DND-41 (cell line): ENCODE measurements around the gene ASIC5.
"Not testable (repeated sequence)": the region's sequence is repeated elsewhere in the genome, so short reads cannot be mapped to it uniquely, and the experiment has no call there.

Source experiments
- ATAC-seq: fragments of 200-7000 bp; cut with Tn5 transposase; 3 replicates; pipeline ENCODE4 v1.9.1; 2021; ENCODE audit warnings: low read depth; ENCODE audit not compliant: insufficient read depth
- DNase-seq: peaks from one replicate; pipeline ENCODE4 v3.0.0-alpha.2; 2020
- H2AFZ ChIP-seq: 2 replicates; pipeline ENCODE4 v1.6.0; 2012; ENCODE audit warnings: low read depth, low read length
- H3K27ac ChIP-seq: 2 replicates; pipeline ENCODE4 v1.5.1; 2012; ENCODE audit warnings: low read length, inconsistent platforms
- H3K27me3 ChIP-seq: fragments of 200-600 bp; sonication (generic); 2 replicates; pipeline ENCODE4 v1.6.0; 2012; ENCODE audit warnings: low read length, mild to moderate bottlenecking, inconsistent platforms; ENCODE audit not compliant: insufficient read depth, poor library complexity
- H3K36me3 ChIP-seq: 2 replicates; pipeline ENCODE4 v1.5.1; 2012; ENCODE audit warnings: low read length, inconsistent platforms; ENCODE audit not compliant: insufficient read depth
- H3K4me1 ChIP-seq: 2 replicates; pipeline ENCODE4 v1.5.1; 2012; ENCODE audit warnings: mild to moderate bottlenecking, low read length; ENCODE audit not compliant: insufficient read depth
- H3K4me2 ChIP-seq: 2 replicates; pipeline ENCODE4 v1.6.0; 2012; ENCODE audit warnings: mild to moderate bottlenecking, moderate library complexity, low read length, inconsistent platforms; ENCODE audit not compliant: insufficient read depth
- H3K4me3 ChIP-seq, 2 experiments: fragments of 200-600 bp in 1 of 2; shearing (Covaris generic) in 1 of 2; 2 replicates each; pipeline ENCODE4 v1.5.1; 2012 to 2016; ENCODE audit warnings: inconsistent platforms in 2 of 2, low read length in 2 of 2, mild to moderate bottlenecking in 2 of 2, low read depth in 1 of 2, moderate library complexity in 1 of 2
- H3K79me2 ChIP-seq: 2 replicates; pipeline ENCODE4 v1.6.0; 2012; ENCODE audit warnings: low read length, inconsistent platforms; ENCODE audit not compliant: insufficient read depth
- H3K9ac ChIP-seq: 2 replicates; pipeline ENCODE4 v1.6.0; 2012; ENCODE audit warnings: low read depth, mild to moderate bottlenecking, inconsistent platforms, low read length, moderate library complexity
- H3K9me3 ChIP-seq: 2 replicates; pipeline ENCODE4 v1.5.1; 2012; ENCODE audit warnings: low read length, moderate library complexity, mild to moderate bottlenecking, inconsistent platforms; ENCODE audit not compliant: insufficient read depth, severe bottlenecking
- H4K20me1 ChIP-seq: 2 replicates; pipeline ENCODE4 v1.6.0; 2012; ENCODE audit warnings: low read length; ENCODE audit not compliant: insufficient read depth
- EZH2 ChIP-seq: IDR thresholded peaks from 3 replicates; pipeline ENCODE4 v1.6.1; 2012; ENCODE audit warnings: borderline replicate concordance, low read depth, mild to moderate bottlenecking, moderate library complexity, low read length, inconsistent platforms; ENCODE audit not compliant: severe bottlenecking
- TF ChIP-seq, protein P1 (sequence below): IDR thresholded peaks from 2 replicates; pipeline ENCODE4 v1.5.1; 2012; ENCODE audit warnings: borderline replicate concordance, low read length, moderate library complexity, mild to moderate bottlenecking; ENCODE audit not compliant: poor library complexity, severe bottlenecking; ENCODE audit errors: extremely low read depth

ASIC5 gene

DNA sequence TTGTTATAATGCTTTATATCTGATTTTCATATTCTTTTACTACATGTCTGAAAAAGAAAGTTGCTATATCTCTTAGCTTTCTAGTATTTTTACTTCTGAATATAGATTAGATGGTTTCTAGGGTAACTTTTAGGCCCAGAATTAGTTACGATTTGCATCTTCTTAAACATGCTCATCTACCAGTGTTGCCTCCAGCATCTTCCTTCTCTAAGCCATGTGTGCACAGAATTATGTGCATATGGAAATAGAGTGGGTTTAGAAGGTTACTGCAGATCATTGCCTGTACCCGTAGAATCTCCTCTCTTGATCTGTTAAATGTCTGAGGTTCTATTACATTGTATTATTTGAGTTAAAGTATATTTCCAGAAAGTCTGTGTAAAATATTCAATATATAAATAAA lies 34.9 kb upstream of the ASIC5 start:
- H3K27ac ChIP-seq: no peak overlapping the region
- no peaks in the 10 kb centered on the region for H3K27me3 ChIP-seq
- no peak overlapping the region for H3K4me2 ChIP-seq
- H2AFZ ChIP-seq: no peak overlapping the region
- no peak overlapping the region for H3K9ac ChIP-seq
- no peaks in the 10 kb centered on the region for H3K36me3 ChIP-seq
- no peak overlapping the region for H3K4me3 ChIP-seq
- no peaks in the 10 kb centered on the region for H4K20me1 ChIP-seq
- no peaks in the 10 kb centered on the region for H3K4me1 ChIP-seq
- ATAC-seq (no peak), DNase-seq (no peak)
- TF ChIP-seq EZH2: no peak
- TF ChIP-seq, protein P1, sequence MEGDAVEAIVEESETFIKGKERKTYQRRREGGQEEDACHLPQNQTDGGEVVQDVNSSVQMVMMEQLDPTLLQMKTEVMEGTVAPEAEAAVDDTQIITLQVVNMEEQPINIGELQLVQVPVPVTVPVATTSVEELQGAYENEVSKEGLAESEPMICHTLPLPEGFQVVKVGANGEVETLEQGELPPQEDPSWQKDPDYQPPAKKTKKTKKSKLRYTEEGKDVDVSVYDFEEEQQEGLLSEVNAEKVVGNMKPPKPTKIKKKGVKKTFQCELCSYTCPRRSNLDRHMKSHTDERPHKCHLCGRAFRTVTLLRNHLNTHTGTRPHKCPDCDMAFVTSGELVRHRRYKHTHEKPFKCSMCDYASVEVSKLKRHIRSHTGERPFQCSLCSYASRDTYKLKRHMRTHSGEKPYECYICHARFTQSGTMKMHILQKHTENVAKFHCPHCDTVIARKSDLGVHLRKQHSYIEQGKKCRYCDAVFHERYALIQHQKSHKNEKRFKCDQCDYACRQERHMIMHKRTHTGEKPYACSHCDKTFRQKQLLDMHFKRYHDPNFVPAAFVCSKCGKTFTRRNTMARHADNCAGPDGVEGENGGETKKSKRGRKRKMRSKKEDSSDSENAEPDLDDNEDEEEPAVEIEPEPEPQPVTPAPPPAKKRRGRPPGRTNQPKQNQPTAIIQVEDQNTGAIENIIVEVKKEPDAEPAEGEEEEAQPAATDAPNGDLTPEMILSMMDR: no peak
- H3K79me2 ChIP-seq: no peaks in the 10 kb centered on the region
- no peaks in the 10 kb centered on the region for H3K9me3 ChIP-seq

DNA sequence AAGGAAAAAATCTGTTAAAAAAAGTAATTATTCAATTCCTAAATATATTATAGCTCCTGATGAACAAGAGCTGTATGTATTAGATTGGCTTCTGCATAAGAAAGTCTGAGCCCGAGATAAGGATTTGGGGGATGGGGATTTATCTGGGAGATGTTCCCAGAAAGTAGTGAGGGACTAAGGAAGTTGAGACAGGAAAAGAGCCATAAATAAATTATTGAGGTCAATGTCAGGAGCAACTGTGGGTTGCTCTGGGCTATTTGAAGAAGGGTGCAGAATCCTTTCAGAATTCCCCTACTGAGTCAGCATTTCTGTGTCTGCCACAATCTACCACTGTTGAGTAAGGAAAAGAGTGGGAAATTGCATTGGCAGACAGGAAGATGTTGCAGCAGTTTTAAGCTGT lies 34.3 kb upstream of the ASIC5 start:
- H3K4me3 ChIP-seq: no peak overlapping the region
- no peaks in the 10 kb centered on the region for H3K9me3 ChIP-seq
- H3K27ac ChIP-seq: no peak overlapping the region
- no peak overlapping the region for H3K9ac ChIP-seq
- no peaks in the 10 kb centered on the region for H3K27me3 ChIP-seq
- DNase-seq: no peak
- no peaks in the 10 kb centered on the region for H3K4me1 ChIP-seq
- no peaks in the 10 kb centered on the region for H3K36me3 ChIP-seq
- no peaks in the 10 kb centered on the region for H3K79me2 ChIP-seq
- H3K4me2 ChIP-seq: no peak overlapping the region
- ATAC-seq: no peak
- no peak overlapping the region for H2AFZ ChIP-seq
- TF ChIP-seq, protein P1: no peak
- no peak for TF ChIP-seq EZH2
- no peaks in the 10 kb centered on the region for H4K20me1 ChIP-seq

DNA sequence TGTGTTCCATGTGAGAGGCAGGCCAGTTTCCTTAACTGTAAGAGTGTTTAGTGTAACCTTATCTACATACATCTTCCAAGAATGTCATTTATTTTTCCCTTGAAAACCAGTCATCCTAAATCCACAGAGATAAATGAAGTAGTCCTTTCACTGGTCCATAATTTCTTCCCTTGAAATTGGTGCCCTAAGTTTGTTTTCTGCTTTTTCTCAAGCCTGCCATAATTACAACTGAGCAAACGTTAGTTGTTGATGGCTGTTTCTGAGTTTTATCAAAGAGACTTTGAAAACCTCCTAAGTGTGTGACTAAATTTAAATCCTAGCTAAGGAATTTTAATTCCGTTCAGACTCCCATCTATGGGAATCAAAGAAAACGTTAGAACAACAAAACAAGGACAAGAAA lies 33.8 kb upstream of the ASIC5 start:
- Histone ChIP-seq H3K4me3 (no peak overlapping the region), H3K4me1 (no peaks in the 10 kb centered on the region), H4K20me1 (no peaks in the 10 kb centered on the region), H3K27me3 (no peaks in the 10 kb centered on the region), H3K9me3 (no peaks in the 10 kb centered on the region), H3K27ac (no peak overlapping the region), H2AFZ (no peak overlapping the region), H3K9ac (no peak overlapping the region), H3K79me2 (no peaks in the 10 kb centered on the region), H3K36me3 (no peaks in the 10 kb centered on the region), H3K4me2 (no peak overlapping the region)
- no peak for ATAC-seq
- TF ChIP-seq, protein P1: no peak
- TF ChIP-seq EZH2: no peak
- no peak for DNase-seq

DNA sequence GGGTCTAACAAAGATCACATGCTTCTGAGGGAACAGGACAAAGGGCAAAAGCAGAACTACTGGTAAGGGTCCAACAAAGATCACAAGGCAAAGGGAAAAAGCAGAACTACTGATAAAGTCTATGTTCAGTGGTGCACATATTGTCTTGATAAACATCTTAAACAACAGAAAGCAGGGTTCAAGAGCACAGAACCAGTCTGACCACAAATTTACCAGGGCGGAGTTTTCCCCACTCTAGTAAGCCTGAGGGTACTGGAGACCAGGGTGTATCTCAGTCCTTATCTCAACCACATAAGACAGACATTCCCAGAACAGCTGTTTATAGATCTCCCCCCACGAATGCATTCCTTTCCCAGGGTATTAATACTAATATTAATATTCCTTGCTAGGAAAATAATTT lies 32.3 kb upstream of the ASIC5 start:
- ATAC-seq, H2AFZ ChIP-seq, H3K4me1 ChIP-seq, H3K79me2 ChIP-seq, H3K4me3 ChIP-seq, H3K27me3 ChIP-seq, H3K4me2 ChIP-seq, H3K9ac ChIP-seq, H3K36me3 ChIP-seq, DNase-seq, H3K27ac ChIP-seq, H4K20me1 ChIP-seq, H3K9me3 ChIP-seq: not testable (repeated sequence)
